ENCODE results near the gene RPL10A. TPM values are rescaled to one million over a fixed set of nuclear protein-coding genes. Genes with fewer than 3 reads are reported as not detected.

Gene RPL10A
- total and polyA plus RNA-seq, 2 of the 13 experiments (the other 11 are each of a cell fraction or from before 2014, with no cell fraction given): 1,854 to 2,726 TPM

DNA sequence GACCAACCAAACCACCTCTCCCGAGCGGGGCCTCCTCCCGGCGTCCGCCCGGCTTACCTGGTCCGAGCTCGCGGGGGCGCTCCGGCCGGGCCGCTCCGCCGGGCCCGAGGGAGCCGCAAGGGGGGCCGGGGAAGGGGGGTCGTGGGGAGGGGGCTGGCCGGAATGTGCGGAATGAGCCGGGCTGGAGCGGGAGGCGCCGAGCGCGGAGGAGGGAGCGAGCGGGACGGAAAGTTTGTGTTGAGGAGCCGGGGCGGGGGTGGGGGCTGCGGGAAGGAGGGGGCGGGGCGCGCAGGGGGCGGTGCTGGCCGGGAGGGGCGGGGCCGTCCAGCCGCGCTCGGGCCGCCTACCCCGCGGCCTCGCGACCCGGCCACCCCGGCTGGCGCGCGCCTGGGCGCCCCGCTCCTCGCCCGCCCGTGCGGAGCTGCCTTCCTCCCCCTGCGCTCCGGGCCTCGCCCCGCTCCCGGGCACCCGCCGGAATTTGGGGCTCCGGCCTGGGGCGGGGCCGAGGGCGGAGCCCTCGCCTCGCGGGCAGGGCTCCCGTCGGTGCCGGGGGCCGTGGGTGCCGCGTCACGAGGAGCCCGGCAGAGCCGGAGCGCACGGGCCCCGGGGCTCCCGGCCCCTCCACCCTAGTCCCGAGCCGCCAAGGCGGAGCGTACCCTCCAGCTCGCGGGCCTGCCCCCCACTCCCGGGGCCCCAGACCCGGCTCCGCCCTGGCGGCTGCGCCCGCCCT lies 28.8 kb downstream of the RPL10A start, which contains the start of gene TEAD3:
TSS of gene TEAD3 (minus strand) at position 239 of the 730 bp plus-strand sequence.
- BruUV-seq (replicated peaks): no TSS peak
- Histone ChIP-seq H3K27ac (ENCODE audit: extremely low read length, insufficient read depth, low read length) (peak within 1 kb of the TSS; percentile 84), H3K4me1 (ENCODE audit: insufficient read depth, low read length) (peaks cover 63% of the 10 kb centered on the region), H3K4me2 (ENCODE audit: low read depth, low read length) (peak within 1 kb of the TSS; percentile 96), H2AFZ (ENCODE audit: low read length) (no peak within 1 kb of the TSS), H3K4me3 (replicated peaks in 1 of 3; ENCODE audit: insufficient read depth in 1 of 3, low read depth in 2 of 3, low read length in 3 of 3) (peak within 1 kb of the TSS; percentile 81 to 95 (median 94)), H3K9me3 (ENCODE audit: low read length) (no peaks in the 10 kb centered on the region), H3K27me3 (ENCODE audit: control insufficient read depth in 1 of 2, insufficient read depth in 2 of 2, low read length in 2 of 2) (peaks cover 6 to 31% of the 10 kb centered on the region in 2 experiments; a peak in 4 of 5 replicates), H4K20me1 (ENCODE audit: insufficient read depth, low read length) (peaks cover 36% of the 10 kb centered on the region; the same call in 1 of the 2 replicates), H3K9ac (ENCODE audit: insufficient read depth, low read depth, low read length) (peak within 1 kb of the TSS; percentile 98), H3K79me2 (ENCODE audit: insufficient read depth, low read length) (peaks cover 39% of the 10 kb centered on the region), H3K36me3 (replicated peaks in 1 of 2; ENCODE audit: control insufficient read depth in 1 of 2, insufficient read depth in 2 of 2, low read length in 2 of 2) (peaks cover 0 to 2% of the 10 kb centered on the region in 2 experiments; a peak in 1 of 5 replicates)
- POLR2A ChIA-PET: interaction anchor here (0.8 to 4.0 kb wide), 18 partner anchors 9 to 634 kb away, joined by 3 to 88 read pairs (median 3); partner anchors contain the start of genes RPL10A, SRPK1 and ZNF76
- in situ Hi-C loops (cut with HindIII; ENCODE audit: extremely low pct_ligation_motif_present, low pct_unique_long_range_greater_than_20kb) (no loop called here), intact Hi-C loops (cut with micrococcal nuclease; ENCODE audit: unreplicated experiment) (loop anchor here (1.0 kb wide), 1 partner anchor 155 kb away; the partner anchor contains the start of gene PPARD)
- DNase-seq (ENCODE audit: low spot score) (peak; percentile 69), ATAC-seq (peak; percentile 47), FAIRE-seq (no peak)
- 3% methylated on average over 32 of the region's 98 CpGs for WGBS (ENCODE audit: low lambda C conversion rate)
- CTCF ChIA-PET (ENCODE audit: low intra/inter-chr PET ratio, low total read pairs): no interaction called here
- TF ChIP-seq ZSCAN21 (CRISPR knock-in tag; IDR thresholded peaks at IDR 0.05; ENCODE audit: borderline replicate concordance) (peak; percentile 8; the same call in 1 of the 2 replicates), HMGXB4 (CRISPR knock-in tag; IDR thresholded peaks at IDR 0.05; ENCODE audit: borderline replicate concordance in 1 of 2, low read depth in 1 of 2) (0 out of 4 replicates have a peak, but pooled peaks of 1 of the 2 experiments have one; percentile 43), RARG (CRISPR knock-in tag; IDR thresholded peaks at IDR 0.05; ENCODE audit: low read depth) (0 out of 2 replicates have a peak, but pooled peaks have one; percentile 32), E2F2 (CRISPR knock-in tag; IDR thresholded peaks at IDR 0.05; ENCODE audit: borderline replicate concordance) (peak; percentile 4; the same call in 1 of the 2 replicates), POLR2G (IDR thresholded peaks at IDR 0.05; ENCODE audit: low read depth, low read length) (peak; percentile 59; the same call in 1 of the 2 replicates), TCF7 (IDR thresholded peaks at IDR 0.05; ENCODE audit: low read depth) (no peak), ZNF674 (CRISPR knock-in tag; IDR thresholded peaks at IDR 0.05; ENCODE audit: low read depth) (0 out of 2 replicates have a peak, but pooled peaks have one; percentile 17), SRSF4 (IDR thresholded peaks at IDR 0.05; ENCODE audit: low read depth, low read length, poor library complexity, severe bottlenecking) (peak; percentile 3), ZNF629 (CRISPR knock-in tag; conservative IDR thresholded peaks at IDR 0.05) (no peak), NCOA2 (CRISPR knock-in tag; IDR thresholded peaks at IDR 0.05) (peak; percentile 2; the same call in 1 of the 2 replicates), ZFP36L1 (CRISPR knock-in tag; IDR thresholded peaks at IDR 0.05) (0 out of 2 replicates have a peak, but pooled peaks have one; percentile 1), MAX (IDR thresholded peaks at IDR 0.05) (peak; percentile 10; the same call in 1 of the 2 replicates), SAFB2 (CRISPR knock-in tag; IDR thresholded peaks at IDR 0.05; ENCODE audit: borderline replicate concordance, low read depth) (0 out of 2 replicates have a peak, but pooled peaks have one; percentile 65), MTF2 (CRISPR knock-in tag; IDR thresholded peaks at IDR 0.05; ENCODE audit: borderline replicate concordance) (no peak), DNMT3B (CRISPR knock-in tag; conservative IDR thresholded peaks at IDR 0.05) (no peak)
- TF ChIP-seq, protein P1, sequence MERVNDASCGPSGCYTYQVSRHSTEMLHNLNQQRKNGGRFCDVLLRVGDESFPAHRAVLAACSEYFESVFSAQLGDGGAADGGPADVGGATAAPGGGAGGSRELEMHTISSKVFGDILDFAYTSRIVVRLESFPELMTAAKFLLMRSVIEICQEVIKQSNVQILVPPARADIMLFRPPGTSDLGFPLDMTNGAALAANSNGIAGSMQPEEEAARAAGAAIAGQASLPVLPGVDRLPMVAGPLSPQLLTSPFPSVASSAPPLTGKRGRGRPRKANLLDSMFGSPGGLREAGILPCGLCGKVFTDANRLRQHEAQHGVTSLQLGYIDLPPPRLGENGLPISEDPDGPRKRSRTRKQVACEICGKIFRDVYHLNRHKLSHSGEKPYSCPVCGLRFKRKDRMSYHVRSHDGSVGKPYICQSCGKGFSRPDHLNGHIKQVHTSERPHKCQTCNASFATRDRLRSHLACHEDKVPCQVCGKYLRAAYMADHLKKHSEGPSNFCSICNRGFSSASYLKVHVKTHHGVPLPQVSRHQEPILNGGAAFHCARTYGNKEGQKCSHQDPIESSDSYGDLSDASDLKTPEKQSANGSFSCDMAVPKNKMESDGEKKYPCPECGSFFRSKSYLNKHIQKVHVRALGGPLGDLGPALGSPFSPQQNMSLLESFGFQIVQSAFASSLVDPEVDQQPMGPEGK (CRISPR knock-in tag; IDR thresholded peaks at IDR 0.05): peak; percentile 4; the same call in 1 of the 2 replicates
